Epithelial cell of prostate (primary cell): ENCODE results near the gene ETV4.

Source experiments
- DNase-seq: peaks from one replicate; pipeline ENCODE4 v3.0.0-alpha.2; 2011; ENCODE audit warnings: low read depth, low spot score
- H3K27ac ChIP-seq: fragments of 450-650 bp; 2 replicates; pipeline ENCODE4 v1.5.1; 2017; ENCODE audit warnings: mild to moderate bottlenecking

Gene ETV4

DNA sequence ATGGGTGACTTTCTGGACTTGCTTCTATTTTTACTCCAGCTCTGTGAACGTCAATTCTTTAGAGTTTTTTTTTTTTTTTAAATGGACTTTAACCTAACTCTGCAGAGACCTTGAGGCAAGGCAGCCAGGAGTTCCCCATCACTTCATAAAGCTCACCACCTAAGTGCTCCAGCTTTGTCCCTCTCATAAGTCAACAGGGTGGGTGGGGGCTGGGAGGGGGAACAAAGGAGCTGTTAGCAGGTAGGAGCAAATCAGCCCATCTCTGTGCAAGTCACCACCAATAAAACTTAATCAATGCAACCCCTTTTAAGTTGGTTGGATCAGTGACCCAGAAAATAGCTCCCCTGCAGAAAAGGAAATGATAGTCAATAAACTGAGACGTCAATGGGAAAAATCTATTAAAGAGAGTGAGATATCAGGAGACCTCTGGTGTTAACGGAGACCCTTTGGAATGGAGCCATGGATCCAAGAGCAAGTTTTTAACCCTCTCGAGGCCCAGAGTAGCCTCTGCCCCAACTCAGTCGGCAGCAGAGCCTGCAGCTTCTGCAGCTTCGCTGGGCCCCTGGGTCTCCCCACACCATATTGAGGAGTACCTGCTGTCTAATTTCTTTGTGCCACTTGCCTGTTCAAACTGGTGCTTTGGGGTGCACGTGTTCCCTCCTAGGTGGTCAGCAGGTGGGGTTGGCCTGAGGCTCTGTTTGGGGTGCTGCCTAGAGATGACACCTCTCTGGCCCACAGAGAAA lies 27.6 kb upstream of the ETV4 start:
- H3K27ac ChIP-seq, result no peak overlapping the region

DNA sequence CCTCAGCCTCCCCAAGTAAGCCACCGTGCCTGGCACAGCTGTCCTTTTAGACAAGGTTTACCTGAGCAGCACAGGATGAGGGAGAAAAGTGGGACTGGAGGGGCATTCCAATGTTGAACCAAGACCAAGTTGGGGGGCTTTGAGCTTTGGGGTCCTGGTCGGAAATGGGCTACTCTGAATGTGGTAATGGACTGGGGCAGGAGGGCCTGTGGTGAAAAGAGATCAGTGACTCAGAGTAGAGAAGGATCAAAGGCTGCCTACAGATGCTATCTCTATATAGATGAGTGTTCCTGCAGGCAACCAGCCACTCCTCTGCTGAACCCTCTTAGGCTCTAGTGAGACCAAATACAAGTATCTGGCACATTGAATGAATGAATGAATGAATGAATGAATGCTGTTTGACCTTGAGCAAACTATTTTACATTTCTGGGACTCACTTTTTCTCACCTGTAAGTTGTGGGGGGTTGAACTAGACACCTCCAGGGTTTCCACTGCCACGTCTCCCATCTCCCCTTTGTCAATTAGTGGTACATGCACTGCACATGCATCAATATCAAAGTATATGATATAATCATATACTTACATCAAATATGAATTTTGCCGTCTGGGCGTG lies 26.3 kb upstream of the ETV4 start:
- H3K27ac ChIP-seq, result no peak overlapping the region
- no peak for DNase-seq

More for the DNA sequence above, 27.6 kb upstream of the ETV4 start:
- no peak for DNase-seq

DNA sequence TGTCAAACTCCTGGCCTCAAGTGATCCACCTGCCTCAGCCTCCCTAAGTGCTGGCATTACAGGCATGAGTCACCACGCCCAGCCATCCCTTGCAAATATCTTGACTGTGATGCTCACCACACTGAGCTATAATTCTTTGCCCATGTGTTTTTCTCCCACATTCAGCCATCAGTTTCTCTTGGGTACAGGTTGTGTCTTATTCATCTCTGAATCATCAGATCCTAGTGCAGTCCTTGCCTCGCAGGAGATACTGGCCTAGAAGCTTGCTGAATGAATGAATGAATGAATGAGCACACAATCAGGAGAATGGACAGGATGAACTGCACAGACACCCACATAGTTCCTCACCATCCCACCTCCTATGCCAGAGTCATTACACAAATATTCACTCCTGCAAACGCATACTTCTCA lies 24.4 kb upstream of the ETV4 start:
- H3K27ac ChIP-seq, result no peak overlapping the region
- no peak for DNase-seq

DNA sequence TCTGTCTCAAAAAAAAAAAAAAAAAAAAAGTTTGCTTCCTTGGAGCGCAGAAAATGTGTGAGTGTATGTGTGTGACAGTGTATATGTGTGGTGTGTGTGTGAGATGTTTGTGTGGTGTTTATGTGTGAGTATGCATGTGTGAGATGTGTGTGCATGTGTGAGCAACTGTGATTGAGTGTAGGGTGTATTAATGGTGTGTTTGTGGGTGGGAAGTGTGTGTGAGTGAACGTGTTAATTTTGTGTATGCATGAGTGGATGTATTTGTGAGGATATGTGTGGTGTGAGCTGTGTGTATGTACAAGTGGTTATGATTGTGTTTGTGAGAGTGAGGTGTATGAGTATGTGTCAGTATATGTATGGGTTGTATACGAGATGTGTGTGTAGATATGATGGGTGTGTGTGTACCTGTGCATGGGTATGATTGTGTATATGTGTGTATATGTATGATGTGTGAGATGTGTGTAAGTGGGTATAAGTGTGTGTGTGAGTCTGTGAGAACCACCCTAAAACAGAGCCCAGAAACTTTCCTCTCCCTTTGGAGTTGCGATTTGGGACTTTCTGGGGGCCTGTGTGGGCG lies 22.5 kb upstream of the ETV4 start:
- no peak overlapping the region for H3K27ac ChIP-seq
- no peak for DNase-seq

DNA sequence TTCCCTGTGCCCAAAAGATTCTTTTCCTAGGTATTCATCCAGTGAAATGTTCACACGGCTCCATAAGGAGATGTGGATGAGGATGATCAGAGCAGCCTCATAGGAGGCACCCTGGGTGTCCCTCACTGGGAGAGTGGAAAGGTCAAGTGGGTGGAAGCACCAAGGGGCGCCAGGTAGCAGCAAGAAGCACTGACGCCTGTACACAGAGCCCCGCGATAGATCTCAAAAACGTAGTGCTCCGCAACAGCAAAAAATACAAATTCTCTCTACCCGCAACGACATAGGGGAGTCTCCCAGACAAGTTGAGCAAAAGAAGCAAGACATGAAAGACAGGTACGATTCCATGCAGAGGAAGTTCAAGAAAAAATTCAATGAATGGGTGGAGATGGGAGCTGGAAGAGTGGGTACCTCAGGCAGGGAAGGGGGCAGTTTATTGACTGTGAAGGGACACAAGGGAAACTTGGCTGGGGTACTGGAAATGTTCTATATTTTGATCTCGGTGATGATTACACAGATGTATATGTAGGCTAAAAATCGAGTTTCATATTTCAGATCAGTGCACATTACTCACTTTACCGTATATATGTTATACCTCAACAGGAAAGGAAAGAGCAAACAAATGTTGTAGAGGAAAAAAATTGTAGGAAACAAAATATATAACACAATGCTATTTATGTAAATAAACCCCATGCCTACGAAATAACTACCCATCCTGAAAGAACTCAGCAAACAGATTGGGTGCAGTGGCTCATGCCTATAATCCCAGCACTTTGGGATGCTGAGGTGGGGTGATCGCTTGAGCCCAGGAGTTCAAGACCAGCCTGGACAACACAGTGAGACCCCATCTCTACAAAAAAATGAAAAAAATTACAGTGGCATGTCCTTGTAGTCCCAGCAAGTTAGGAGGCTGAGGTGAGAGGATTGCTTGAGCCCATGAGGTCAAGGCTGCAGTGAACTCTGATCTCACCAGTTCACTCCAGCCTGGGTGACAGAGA lies 17.8 kb upstream of the ETV4 start:
- H3K27ac ChIP-seq, result no peak overlapping the region
- DNase-seq, result no peak

DNA sequence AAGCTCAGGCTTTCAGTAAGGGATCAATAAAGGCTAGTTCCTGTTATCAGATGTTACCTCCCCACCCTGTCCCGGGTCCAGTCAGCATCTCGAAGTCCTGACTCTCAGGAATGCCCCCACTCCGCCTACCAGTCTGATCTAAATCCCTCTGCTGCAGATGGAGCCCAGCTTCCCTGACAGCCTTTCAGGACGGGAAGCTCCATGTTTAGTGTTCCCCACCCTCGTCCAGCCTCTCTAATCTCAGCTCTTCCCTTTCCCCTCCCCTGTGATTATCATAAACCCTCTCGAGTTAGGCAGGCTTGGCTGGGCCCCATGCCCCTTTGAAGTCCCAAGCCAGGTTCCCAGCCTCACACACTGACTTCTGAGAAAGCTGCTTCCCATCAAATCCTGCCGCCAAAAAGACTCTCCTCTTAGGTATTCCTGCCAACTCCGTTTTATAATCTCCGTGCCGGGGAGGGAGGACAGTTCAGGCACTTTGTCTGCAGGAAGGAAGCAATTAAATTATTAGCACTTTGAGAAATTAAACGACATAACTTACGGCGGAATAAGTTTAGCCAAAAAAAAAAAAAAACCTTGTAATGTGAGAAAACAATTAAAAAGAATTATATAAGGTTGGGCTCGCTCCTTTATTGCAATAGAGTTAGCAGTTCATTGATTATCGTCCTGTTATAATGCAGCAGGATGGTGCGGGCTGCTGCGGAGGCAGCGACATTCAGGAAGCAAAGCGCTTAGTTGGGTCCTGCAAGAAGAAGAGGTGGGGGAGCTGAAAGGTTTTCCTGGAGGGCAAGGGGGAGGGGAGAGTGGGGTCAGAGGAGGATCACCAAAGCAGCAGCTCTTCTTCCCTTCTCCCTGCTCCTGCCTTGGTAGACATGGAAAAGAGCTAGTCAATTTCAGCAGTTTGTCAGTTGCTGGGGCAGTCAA lies 16.8 kb upstream of the ETV4 start:
- DNase-seq, result no peak
- no peak overlapping the region for H3K27ac ChIP-seq

DNA sequence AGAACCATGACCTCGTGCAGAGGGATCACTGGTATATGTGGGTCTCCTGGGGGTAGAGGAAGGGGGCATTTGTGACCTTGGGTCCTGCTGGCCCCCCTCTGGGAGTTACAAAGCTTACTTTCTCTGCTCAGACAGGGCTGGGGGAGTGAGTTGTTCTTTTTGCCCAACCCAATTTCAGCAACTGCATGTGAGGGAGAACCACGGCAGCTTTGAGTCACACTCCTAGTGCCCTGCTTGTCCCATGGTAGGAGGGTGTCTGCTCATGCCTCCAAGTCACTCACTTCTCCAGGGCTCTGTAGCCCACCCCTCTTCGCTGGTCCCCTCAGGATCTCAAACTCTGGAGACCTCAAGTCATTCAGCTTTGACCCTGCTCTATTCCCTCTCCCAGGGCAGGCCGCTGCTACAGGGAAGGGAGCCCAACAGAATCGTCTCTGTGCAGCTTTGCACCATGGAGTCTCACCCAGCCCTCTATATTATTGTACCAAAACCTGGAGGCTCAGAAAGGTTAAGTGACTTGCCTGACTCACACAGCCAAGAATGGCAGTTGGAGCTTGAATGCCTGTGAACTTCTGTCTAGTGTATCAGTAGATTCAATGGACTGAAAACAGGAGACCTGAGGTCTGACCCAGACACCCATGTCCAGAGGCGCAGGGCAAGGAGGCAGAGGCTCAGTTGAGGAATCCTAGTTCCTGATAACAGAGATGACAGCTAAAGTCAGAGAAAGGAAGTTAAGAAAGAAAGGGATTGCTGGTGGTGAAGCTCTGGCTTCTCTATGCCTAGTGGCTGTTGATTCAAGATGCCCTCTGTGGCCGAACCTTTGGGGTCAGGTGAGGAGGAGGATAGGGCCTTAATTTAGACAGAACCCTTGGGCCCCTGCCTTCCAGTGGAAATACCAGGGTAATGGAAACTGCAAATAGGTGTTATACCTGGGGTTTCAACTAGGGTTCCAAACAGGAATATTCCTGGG lies 14.6 kb upstream of the ETV4 start:
- no peak for DNase-seq
- no peak overlapping the region for H3K27ac ChIP-seq

DNA sequence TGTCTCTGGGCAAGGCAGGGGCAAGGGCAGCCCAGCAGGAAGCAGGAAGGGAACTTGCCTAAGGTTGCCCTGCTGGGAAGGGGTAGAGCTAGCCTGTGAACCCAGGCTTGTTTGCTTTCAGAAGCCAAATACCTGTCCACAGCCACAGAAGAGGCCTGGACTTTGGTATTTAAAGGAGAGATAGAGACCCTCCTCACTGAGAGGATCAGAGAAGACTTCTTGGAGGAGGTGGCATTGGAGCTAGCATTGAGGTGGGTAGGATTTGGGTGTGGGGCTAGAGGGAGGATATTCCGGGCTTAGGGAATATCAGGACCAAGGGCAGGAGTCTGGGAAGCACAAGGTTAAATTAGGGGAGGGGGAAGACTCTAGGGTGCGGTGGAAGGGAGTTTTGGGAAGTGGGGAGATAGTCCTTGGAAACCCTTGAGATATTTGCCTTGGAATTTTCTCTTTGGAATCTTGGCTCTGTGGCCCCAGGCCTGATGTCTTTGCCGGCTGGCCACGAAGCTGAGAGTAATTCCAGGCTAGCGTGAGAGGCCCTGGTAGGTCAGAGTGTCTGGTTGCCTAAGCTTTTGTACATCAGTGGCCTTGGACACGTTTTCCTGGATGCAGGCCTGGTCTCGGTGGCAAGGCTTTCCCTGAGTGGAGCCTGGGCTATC lies 13.1 kb upstream of the ETV4 start:
- H3K27ac ChIP-seq, result no peak overlapping the region
- no peak for DNase-seq

DNA sequence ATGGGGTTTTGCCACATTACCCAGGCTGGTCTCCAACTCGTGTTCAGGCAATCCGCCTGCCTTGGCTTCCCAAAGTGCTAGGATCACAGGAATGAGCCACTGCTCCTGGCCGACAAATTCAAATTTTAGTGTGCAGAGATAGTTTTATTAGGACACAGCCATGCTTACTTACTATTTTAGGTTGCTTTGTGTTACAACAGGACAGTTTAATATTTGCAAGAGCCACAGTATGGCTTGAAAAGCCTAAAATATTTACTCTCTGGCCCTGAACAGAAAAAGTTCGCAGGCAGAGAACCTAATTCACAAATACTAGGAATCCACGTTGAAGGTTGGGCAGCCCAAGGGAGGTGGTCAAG lies 12.6 kb upstream of the ETV4 start:
- no peak for DNase-seq
- H3K27ac ChIP-seq, result no peak overlapping the region

DNA sequence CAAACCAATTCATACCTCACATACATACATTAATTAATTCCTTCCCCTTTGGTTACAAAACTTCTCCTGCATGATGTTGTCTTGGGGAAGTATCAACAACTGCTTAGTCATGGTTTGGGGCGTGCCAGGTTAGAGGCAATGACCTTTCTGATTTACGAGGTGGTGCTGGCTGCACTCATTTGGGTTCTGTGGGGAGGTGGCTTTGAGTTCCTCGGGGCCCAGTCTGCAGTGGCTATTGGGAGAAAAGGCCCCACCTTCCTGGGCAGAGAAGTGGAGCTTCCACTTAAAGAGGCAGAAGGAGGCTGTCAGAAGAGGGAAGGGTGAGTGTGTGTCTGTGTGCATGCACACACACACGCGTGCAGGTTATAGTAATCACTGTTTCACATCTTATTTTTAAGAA lies 10.2 kb upstream of the ETV4 start:
- H3K27ac ChIP-seq, result peak overlapping the region; percentile 13
- DNase-seq, result no peak

DNA sequence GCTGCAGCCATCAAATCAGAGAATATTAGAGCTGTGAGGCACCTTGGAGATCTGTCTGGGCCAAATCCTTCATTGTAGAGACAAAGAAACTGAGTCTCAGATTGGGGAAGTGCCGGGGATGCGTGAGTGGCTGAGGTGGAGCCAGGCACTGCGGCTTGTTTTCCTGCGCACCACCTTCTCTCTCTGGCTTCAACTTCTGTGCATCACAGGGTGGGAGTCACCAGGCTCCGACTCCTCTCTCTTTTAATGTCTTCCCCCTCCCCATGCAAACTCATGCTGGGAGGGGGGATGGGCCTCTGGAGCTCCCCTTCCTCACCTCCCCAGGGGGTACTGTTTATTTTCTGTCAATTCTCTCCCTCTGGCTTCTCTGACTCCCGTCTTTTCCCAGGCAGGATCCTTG lies 8.7 kb upstream of the ETV4 start:
- no peak for DNase-seq
- H3K27ac ChIP-seq, result no peak overlapping the region

DNA sequence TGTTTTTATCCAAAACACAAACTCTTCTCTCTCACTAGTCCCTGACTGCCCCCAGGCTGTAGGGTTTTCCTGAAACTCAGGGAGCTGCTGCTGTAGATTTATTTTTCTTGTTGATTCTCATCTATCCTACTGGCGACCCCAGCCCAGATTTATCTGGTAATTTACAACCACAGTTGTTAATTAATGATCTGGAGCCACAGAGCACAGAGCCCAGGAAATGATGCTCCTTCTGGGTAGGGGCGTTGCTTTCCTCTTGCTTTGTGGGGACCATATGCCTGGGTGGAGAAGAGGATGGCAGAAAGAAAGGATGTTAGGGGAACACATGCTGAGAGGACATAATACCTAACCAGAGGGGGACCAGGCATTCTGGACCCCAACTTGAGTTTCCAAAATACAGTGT lies 7.4 kb upstream of the ETV4 start:
- H3K27ac ChIP-seq, result no peak overlapping the region
- DNase-seq, result no peak

DNA sequence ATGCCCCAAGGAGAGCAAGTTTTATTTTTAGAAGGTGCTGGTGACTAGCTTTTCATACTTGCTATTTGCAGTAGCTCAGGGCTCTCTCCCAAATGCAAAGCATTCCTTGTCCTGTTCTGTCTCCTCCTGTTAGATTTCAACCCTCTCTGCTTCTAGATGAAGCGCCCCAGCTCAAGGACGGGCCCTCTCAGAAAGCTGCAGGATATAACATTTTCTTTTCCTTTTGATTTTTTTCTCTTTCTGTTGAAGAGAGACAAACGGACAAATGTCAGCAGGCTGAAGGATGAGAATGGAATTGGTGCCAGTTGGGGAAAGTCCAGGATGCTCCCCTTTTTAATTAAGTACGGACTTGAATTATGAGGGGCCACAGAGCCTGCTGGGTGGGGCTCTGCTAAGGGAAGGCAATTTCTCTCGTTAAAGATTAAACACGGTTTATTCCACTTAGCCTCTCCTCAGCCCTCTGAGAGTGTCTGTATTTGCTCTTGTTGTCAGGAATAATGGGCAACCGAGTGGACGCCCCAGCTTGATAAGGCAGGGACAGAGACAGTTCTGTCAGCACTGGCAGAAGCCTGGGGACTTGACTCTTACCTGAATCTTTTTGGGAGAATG lies 6.2 kb upstream of the ETV4 start:
- H3K27ac ChIP-seq, result no peak overlapping the region
- no peak for DNase-seq

DNA sequence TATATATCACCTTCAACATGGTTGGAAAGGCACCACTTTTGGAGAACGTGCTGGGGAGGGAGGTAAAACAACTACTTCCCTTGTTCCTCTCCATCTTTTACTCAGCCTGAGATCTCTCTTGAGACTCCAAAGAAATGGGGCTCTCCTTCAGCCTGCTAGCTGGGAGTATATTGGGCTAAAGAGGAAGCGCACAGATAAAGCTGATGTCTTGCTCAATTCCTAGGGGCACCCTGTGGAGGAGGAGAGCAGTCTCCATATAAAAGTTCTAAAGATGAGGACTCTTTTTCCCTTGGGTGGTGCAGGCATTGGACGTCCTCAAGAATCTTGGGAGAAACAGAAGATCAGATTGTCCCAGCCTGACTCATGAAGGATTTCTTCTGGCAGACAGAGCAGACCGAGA lies 4.6 kb upstream of the ETV4 start:
- DNase-seq, result no peak
- no peak overlapping the region for H3K27ac ChIP-seq

DNA sequence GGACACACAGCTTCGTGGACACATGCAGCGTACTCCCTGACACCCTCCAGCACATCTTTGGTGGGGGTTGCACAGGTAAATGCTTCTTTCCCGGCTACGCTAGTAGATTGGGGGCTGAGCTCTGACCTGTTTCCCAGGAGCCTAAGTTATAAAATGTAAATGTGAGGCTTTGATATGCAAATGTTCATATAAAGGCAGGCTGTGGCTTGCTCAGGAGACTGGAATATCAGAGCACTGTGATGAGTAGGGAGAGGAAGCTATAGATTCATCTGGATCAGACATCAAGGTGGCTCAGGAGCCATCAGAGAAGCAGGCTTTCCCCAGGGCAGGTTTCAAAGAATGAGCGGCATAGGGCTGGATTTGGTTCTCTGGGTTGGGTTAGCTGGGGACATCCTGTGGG lies 3.4 kb upstream of the ETV4 start:
- no peak for DNase-seq
- peak overlapping the region; percentile 87 for H3K27ac ChIP-seq

DNA sequence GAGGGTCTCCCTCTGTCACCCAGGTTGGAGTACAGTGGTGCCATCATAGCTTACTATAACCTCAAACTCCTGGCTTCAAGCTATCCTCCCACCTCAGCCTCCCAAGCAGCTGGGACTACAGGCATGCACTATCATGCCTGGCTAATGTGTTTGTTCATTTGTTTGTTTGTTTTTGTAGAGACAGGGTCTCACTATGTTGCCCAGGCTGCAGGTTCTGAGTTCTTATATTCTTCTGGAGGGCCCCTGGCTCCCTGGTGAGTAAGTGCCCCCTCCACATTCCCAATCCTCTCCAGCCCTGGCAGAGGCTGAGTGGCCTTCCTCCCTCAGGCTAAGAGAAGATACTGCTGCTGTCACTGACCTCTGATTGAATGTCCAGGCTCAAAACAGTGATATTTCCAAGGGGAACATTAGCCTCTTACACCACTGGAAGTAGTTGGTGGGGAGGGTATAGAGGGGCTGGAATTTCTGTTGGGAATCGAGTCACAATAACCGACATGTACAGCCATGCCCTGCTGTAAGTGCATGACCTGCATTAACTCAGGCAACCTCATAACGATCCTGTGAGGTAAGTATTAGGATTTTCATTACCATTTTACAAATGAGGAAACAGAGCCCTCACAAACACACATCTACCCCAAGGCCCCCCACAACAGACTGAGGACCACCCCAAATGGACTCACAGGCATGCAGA lies 2.7 kb upstream of the ETV4 start:
- H3K27ac ChIP-seq, result peak overlapping the region; percentile 87
- no peak for DNase-seq

DNA sequence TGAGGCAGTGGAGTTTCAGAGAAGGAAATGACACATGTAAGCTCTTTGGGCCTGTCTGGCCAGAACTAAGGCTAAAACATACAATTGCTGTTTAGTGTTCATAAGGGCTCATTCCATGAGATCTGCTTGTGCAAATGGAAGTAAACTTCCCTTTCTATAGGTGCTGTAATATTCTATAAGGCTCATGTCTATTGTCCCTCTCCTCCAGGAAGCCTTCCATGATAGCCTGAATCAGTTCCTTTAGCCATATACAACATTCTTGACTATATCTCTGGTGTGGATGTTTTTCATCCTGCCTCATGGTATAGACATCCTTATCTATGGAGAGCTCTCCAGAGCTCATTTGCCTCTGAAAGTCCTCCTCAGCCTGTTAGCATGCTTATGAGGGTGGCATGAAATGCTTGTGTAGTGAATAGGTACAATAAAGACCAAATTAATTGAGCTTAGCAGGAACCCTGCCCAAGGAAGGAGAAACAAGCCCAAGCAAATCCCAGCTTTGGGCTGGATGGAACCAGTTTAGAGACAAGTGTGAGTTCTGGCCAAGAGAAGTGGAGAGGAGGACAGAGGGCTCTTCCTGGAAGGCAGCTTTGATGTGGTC lies 1.6 kb upstream of the ETV4 start:
- peak overlapping the region; percentile 87 for H3K27ac ChIP-seq
- DNase-seq, result no peak
